Pancreas (tissue), 10 donors: ENCODE results near the gene ABCC8. TPM values are rescaled to one million over a fixed set of nuclear protein-coding genes. Genes with fewer than 3 reads are reported as not detected.

ENCODE experiments used
- ATAC-seq, 4 donors: fragments of 200-7000 bp; cut with Tn5 transposase; one replicate each; pipeline versions ENCODE4 v1.8.0 to v1.9.1; 2020; ENCODE audit warnings: mild to moderate bottlenecking in 4 of 4, moderate library complexity in 4 of 4
- DNase-seq, 6 donors: peaks; one replicate each; pipeline ENCODE4 v3.0.0-alpha.2; 2020
- FAIRE-seq: peaks from 2 replicates; lab custom pipeline; 2012; peaks lifted over from hg19 to GRCh38; lab: Jason Lieb, UNC
- H3K27ac ChIP-seq, 4 donors: fragments of 200-600 bp; sonication (generic); 1 replicate in 3 of 4; 2 replicates in 1 of 4; pipeline versions ENCODE4 v1.5.0 to v1.8.0; 2020
- H3K27me3 ChIP-seq, 4 donors: fragments of 200-600 bp; one replicate each; pipeline ENCODE4 v1.8.0; 2021
- H3K36me3 ChIP-seq, 3 donors: fragments of 200-600 bp; sonication (generic) in 1 of 3; one replicate each; pipeline versions ENCODE4 v1.5.0 to v1.8.0; 2020 to 2021
- H3K4me1 ChIP-seq, 3 donors: fragments of 200-600 bp; one replicate each; pipeline ENCODE4 v1.8.0; 2021
- H3K4me3 ChIP-seq, 4 donors: fragments of 200-600 bp; sonication (generic) in 2 of 4; one replicate each; pipeline versions ENCODE4 v1.5.0 to v1.8.0; 2020 to 2021
- H3K9me3 ChIP-seq, 4 donors: fragments of 200-600 bp; one replicate each; pipeline ENCODE4 v1.8.0; 2021
- WGBS, 2 donors: extraction: QIAGEN DNeasy Blood & Tissue Kit; methylation state at CpG; one replicate each; pipeline ENCODE4 v1.1.7; 2013; 5-methylcytosine and 5-hydroxymethylcytosine counted together
- intact Hi-C, 3 donors: fragments of 100-400 bp; cut with DNase I; formaldehyde crosslinking; loops; one replicate each; pipeline versions ENCODE4 v1.11.1 to v1.14.2; 2022
- polyA plus RNA-seq, 2 donors: library from polyadenylated mRNA; stranded (reverse); fragments of 200-250 nt; gene quantifications; one replicate each; pipeline ENCODE4 v1.2.3, GENCODE V29; 2013
- total RNA-seq, 6 donors: library from RNA; stranded (reverse); fragmentation: NEBNext Ultra II Directional in 4 of 6; extraction: Animal tissue kit (Norgen Biotek cat#: 25700) in 4 of 6; gene quantifications; one replicate each; pipeline versions ENCODE4 v1.2.1 to v1.2.4, GENCODE V29; 2021 to 2023
- TF ChIP-seq, protein P1 (sequence below), 4 donors: fragments of 200-600 bp; sonication (generic) in 3 of 4; IDR thresholded peaks; one replicate each; pipeline versions ENCODE4 v1.5.0 to v1.8.0; 2021; ENCODE audit warnings: antibody characterized with exemption in 4 of 4
- donor health status: healthy with polysubstance abuse.
- donor health status: DM: no; HTN: no; CAD: no; lungs with moderate emphysema.
- donor health status: DM: no; HTN: no; CAD: no.
- donor health status: control.
- donor health status: control.
- donor health status: Bipolar disorder and iron deficiency.
- donor health status: DM: yes; HTN: yes; CAD: no.
- donor health status: DM: no; HTN: no; CAD: no.
- donor health status: DM: no; HTN: no; CAD: no.
- donor health status: DM: yes; HTN: yes; CAD: no.

ABCC8 gene
- total and polyA plus RNA-seq, 8 donors, result 14.9 to 917 (median 53.2) TPM

DNA sequence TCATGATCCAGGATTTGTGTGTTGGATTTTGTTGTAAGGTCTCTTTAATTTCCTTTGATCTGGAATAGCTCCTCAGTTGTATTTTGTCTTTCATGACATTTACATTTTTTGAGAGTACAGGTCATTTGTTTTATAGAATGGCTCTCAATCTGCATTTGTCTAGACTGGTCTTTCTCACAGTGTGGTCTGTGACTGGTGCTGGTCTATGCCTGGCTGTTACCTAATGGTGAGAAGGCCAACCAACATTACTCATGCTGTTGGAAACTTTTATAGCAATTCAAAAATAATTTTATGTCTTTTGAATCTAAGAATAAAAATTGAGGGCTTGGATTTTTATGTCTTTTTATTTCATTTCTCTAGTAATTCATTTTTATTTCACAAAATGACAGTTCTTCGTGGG, 129.0 kb downstream of the ABCC8 start:
- intact Hi-C loops, result no loop called here
- no peaks in the 10 kb centered on the region for H3K27me3 ChIP-seq
- H3K4me3 ChIP-seq, result no peak overlapping the region
- TF ChIP-seq, protein P1, sequence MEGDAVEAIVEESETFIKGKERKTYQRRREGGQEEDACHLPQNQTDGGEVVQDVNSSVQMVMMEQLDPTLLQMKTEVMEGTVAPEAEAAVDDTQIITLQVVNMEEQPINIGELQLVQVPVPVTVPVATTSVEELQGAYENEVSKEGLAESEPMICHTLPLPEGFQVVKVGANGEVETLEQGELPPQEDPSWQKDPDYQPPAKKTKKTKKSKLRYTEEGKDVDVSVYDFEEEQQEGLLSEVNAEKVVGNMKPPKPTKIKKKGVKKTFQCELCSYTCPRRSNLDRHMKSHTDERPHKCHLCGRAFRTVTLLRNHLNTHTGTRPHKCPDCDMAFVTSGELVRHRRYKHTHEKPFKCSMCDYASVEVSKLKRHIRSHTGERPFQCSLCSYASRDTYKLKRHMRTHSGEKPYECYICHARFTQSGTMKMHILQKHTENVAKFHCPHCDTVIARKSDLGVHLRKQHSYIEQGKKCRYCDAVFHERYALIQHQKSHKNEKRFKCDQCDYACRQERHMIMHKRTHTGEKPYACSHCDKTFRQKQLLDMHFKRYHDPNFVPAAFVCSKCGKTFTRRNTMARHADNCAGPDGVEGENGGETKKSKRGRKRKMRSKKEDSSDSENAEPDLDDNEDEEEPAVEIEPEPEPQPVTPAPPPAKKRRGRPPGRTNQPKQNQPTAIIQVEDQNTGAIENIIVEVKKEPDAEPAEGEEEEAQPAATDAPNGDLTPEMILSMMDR (IDR thresholded peaks at IDR 0.05), result no peak
- no peak for ATAC-seq
- no peak overlapping the region for H3K27ac ChIP-seq
- H3K9me3 ChIP-seq, result no peaks in the 10 kb centered on the region
- no peak for FAIRE-seq
- WGBS, 2 donors, result 93 to 95% methylated on average over 1 of the region's 1 CpG
- DNase-seq, result no peak
- no peaks in the 10 kb centered on the region for H3K4me1 ChIP-seq
- H3K36me3 ChIP-seq, result no peaks in the 10 kb centered on the region

DNA sequence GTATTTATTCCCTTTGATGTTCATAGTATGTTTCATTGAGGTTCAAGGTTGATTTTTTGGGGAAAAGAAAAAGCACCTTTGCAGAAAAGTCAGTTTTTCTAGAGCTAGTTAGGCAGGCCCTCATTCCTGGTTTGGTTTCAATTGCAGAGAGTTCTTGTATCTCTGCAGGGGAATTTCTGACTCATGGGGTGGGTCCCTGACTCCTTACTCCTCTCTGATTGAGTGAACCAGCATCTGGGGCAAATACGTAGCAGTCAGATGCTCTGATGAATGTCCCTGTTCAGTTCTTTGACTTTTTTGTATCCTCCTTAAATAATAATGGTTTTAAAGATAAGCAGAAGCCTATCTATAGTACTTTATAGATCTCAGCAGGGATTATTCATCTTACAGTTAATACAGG, 132.7 kb downstream of the ABCC8 start:
- Histone ChIP-seq H3K27ac (no peak overlapping the region), H3K27me3 (no peaks in the 10 kb centered on the region), H3K36me3 (no peaks in the 10 kb centered on the region), H3K4me3 (no peak overlapping the region), H3K9me3 (no peaks in the 10 kb centered on the region), H3K4me1 (no peaks in the 10 kb centered on the region)
- TF ChIP-seq, protein P1 (IDR thresholded peaks at IDR 0.05), result no peak
- WGBS, 2 donors, result 83 to 100% methylated on average over 1 of the region's 1 CpG
- FAIRE-seq (no peak), ATAC-seq (no peak), DNase-seq (no peak)
- intact Hi-C loops, result no loop called here

DNA sequence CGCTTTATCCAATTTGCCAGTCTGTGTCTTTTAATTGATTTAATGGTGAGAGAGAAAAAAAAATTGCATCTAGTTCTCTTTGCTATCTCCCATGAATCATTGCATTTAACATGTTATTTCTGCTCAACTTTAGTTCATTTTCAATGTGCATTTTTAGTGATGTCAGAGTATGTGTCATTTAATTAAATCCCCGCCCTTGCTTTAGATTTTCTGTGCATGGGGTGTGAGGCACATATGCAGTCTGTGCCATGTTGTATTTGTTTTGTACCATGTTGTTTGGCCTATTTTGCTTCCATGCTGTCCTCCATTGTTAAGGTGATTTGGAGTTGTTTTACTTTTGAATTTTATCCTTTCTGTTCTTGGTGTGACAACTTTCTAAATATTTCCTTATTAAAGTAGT, 133.4 kb downstream of the ABCC8 start:
- Histone ChIP-seq H3K4me1 (no peaks in the 10 kb centered on the region), H3K36me3 (no peaks in the 10 kb centered on the region), H3K9me3 (no peaks in the 10 kb centered on the region), H3K4me3 (no peak overlapping the region), H3K27me3 (no peaks in the 10 kb centered on the region), H3K27ac (no peak overlapping the region)
- DNase-seq, result no peak
- ATAC-seq, result no peak
- intact Hi-C loops, result no loop called here
- FAIRE-seq, result no peak
- WGBS, 2 donors, result 97 to 99% methylated on average over 2 of the region's 2 CpGs
- TF ChIP-seq, protein P1 (IDR thresholded peaks at IDR 0.05), result no peak

Other genes starting within 250 kb of the ABCC8 start
- 100 to 1,000 TPM; 125 to 255 (median 160) TPM for gene NUCB2, start 200.1 kb downstream of the ABCC8 start, total RNA-seq
- 100 to 1,000 TPM; 108 to 183 TPM for gene NUCB2, start 200.1 kb downstream of the ABCC8 start, polyA plus RNA-seq
- gene NCR3LG1, start 125.0 kb downstream of the ABCC8 start, total RNA-seq, result 1 to 10 TPM in 4 of 6 donors, under 1 TPM in 2; 0.83 to 1.6 (median 1.1) TPM
- under 1 TPM; 0.42 to 0.85 TPM for gene NCR3LG1, start 125.0 kb downstream of the ABCC8 start, polyA plus RNA-seq
- gene KCNJ11, start 88.2 kb downstream of the ABCC8 start, total RNA-seq, result 10 to 100 TPM in 4 of 6 donors, 1 to 10 TPM in 2; 5.0 to 12.4 (median 11.1) TPM
- 10 to 100 TPM in 1 of 2 donors, 1 to 10 TPM in 1; 9.9 to 17.7 TPM for gene KCNJ11, start 88.2 kb downstream of the ABCC8 start, polyA plus RNA-seq
- 1 to 10 TPM; 3.5 to 9.8 (median 7.6) TPM for gene USH1C, start 67.6 kb upstream of the ABCC8 start, total RNA-seq
- gene USH1C, start 67.6 kb upstream of the ABCC8 start, polyA plus RNA-seq, result 10 to 100 TPM; 10.1 to 44.3 TPM
- gene OTOG, start 70.4 kb upstream of the ABCC8 start, total RNA-seq, result not detected
- gene OTOG, start 70.4 kb upstream of the ABCC8 start, polyA plus RNA-seq, result not detected
- not detected for gene MYOD1, start 242.7 kb upstream of the ABCC8 start, total RNA-seq
- not detected for gene MYOD1, start 242.7 kb upstream of the ABCC8 start, polyA plus RNA-seq